Measurements from ENCODE around the gene ZNF318. TPM values are rescaled to one million over a fixed set of nuclear protein-coding genes. Genes with fewer than 3 reads are reported as not detected.

Gene ZNF318
- total RNA-seq, 1 donor from 2014 or later, result 17.6 TPM

GRCh38 chr6:43308990-43309477 lies 60.4 kb downstream of the ZNF318 start:
- Histone ChIP-seq H3K4me2 (peak overlapping the region; percentile 78), H3K27ac (no peak overlapping the region), H3K4me3 (peak overlapping the region; percentile 44), H4K20me1 (ENCODE audit: low read depth) (no peaks in the 10 kb centered on the region), H3K4me1 (peaks cover 9% of the 10 kb centered on the region), H3K36me3 (no peaks in the 10 kb centered on the region), H3K9me3 (ENCODE audit: low read depth) (no peaks in the 10 kb centered on the region), H3K79me2 (ENCODE audit: low read depth) (no peaks in the 10 kb centered on the region), H3F3A (ENCODE audit: low read depth) (no peaks in the 10 kb centered on the region), H3K27me3 (no peaks in the 10 kb centered on the region), H3K9ac (no peak overlapping the region), H2AFZ (replicated peaks) (peak overlapping the region; percentile 92)
- H3K36me3 Mint-ChIP-seq, result no peaks in the 10 kb centered on the region
- DNase-seq (ENCODE audit: low spot score), result no peak
- no peak overlapping the region for H3K27ac Mint-ChIP-seq
- TF ChIP-seq EZH2 (IDR thresholded peaks at IDR 0.05), result no peak
- TF ChIP-seq EZH2phosphoT487 (IDR thresholded peaks at IDR 0.05), result no peak
- no peak for TF ChIP-seq CTCF (IDR thresholded peaks at IDR 0.05)
- peak overlapping the region; percentile 81 for H3K4me3 Mint-ChIP-seq
- H3K4me1 Mint-ChIP-seq, result peaks cover 7% of the 10 kb centered on the region
- no peaks in the 10 kb centered on the region for H3K9me3 Mint-ChIP-seq
- H3K27me3 Mint-ChIP-seq (ENCODE audit: insufficient read depth, low read depth), result peaks cover 15% of the 10 kb centered on the region

- DNase-seq (ENCODE audit: low spot score), result peak; percentile 90
- Histone ChIP-seq H3K4me2 (peak within 1 kb of the TSS; percentile 78), H3K9ac (no peak within 1 kb of the TSS), H3K36me3 (no peaks in the 10 kb centered on the region), H3K27me3 (no peaks in the 10 kb centered on the region), H3K4me3 (peak within 1 kb of the TSS; percentile 44), H4K20me1 (ENCODE audit: low read depth) (no peaks in the 10 kb centered on the region), H3K4me1 (peaks cover 9% of the 10 kb centered on the region), H3K79me2 (ENCODE audit: low read depth) (no peaks in the 10 kb centered on the region), H3K27ac (no peak within 1 kb of the TSS), H3F3A (ENCODE audit: low read depth) (no peaks in the 10 kb centered on the region), H3K9me3 (ENCODE audit: low read depth) (no peaks in the 10 kb centered on the region), H2AFZ (replicated peaks) (peak within 1 kb of the TSS; percentile 92)
- Mint-ChIP-seq H3K4me3 (peak within 1 kb of the TSS; percentile 81), H3K27ac (no peak within 1 kb of the TSS), H3K4me1 (peaks cover 7% of the 10 kb centered on the region), H3K36me3 (no peaks in the 10 kb centered on the region), H3K27me3 (ENCODE audit: insufficient read depth, low read depth) (peaks cover 15% of the 10 kb centered on the region), H3K9me3 (no peaks in the 10 kb centered on the region)
- TF ChIP-seq EZH2phosphoT487 (IDR thresholded peaks at IDR 0.05) (no peak), EZH2 (IDR thresholded peaks at IDR 0.05) (no peak), CTCF (IDR thresholded peaks at IDR 0.05) (peak; percentile 39)
Observed at GRCh38 chr6:43308101-43308989, 61.1 kb downstream of the ZNF318 start, which contains the start of gene CRIP3. CRIP3 (minus strand) TSS chr6:43308826; CDS start chr6:43308792, 34 bp downstream.

GRCh38 chr6:43307451-43308100 lies 61.9 kb downstream of the ZNF318 start:
- Histone ChIP-seq H3K4me3 (peak overlapping the region; percentile 44), H3K27ac (no peak overlapping the region)

More at GRCh38 chr6:43307451-43308100, 61.9 kb downstream of the ZNF318 start:
- Histone ChIP-seq H3K4me1 (peaks cover 9% of the 10 kb centered on the region), H3K79me2 (ENCODE audit: low read depth) (no peaks in the 10 kb centered on the region), H3K36me3 (no peaks in the 10 kb centered on the region), H3K9me3 (ENCODE audit: low read depth) (no peaks in the 10 kb centered on the region), H4K20me1 (ENCODE audit: low read depth) (no peaks in the 10 kb centered on the region), H3K4me2 (peak overlapping the region; percentile 78), H3F3A (ENCODE audit: low read depth) (no peaks in the 10 kb centered on the region), H3K27me3 (no peaks in the 10 kb centered on the region), H3K9ac (no peak overlapping the region), H2AFZ (replicated peaks) (no peak overlapping the region)
- Mint-ChIP-seq H3K27me3 (ENCODE audit: insufficient read depth, low read depth) (peaks cover 15% of the 10 kb centered on the region), H3K27ac (no peak overlapping the region), H3K9me3 (no peaks in the 10 kb centered on the region), H3K4me3 (peak overlapping the region; percentile 77), H3K36me3 (no peaks in the 10 kb centered on the region), H3K4me1 (peaks cover 7% of the 10 kb centered on the region)
- no peak for TF ChIP-seq EZH2phosphoT487 (IDR thresholded peaks at IDR 0.05)
- no peak for TF ChIP-seq EZH2 (IDR thresholded peaks at IDR 0.05)
- no peak for TF ChIP-seq CTCF (IDR thresholded peaks at IDR 0.05)
- DNase-seq (ENCODE audit: low spot score), result no peak

Data from neural progenitor cell (in vitro differentiated cells).